ENCODE results near the gene RITA1.
"Not testable (repeated sequence)": the region's sequence is repeated elsewhere in the genome, so short reads cannot be mapped to it uniquely, and the experiment has no call there.

Gene RITA1, protein sequence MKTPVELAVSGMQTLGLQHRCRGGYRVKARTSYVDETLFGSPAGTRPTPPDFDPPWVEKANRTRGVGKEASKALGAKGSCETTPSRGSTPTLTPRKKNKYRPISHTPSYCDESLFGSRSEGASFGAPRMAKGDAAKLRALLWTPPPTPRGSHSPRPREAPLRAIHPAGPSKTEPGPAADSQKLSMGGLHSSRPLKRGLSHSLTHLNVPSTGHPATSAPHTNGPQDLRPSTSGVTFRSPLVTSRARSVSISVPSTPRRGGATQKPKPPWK

GRCh38 chr12:113185180-113186032 lies at the start of gene RITA1, which contains the start of gene DDX54:
Gene RITA1, plus strand, starts transcription at chr12:113185721. Its CDS starts 1,026 bp downstream, at chr12:113186747.
Gene DDX54, minus strand, starts transcription at chr12:113185478. Its CDS starts 27 bp downstream, at chr12:113185451.
- peak; percentile 80 to 82 for DNase-seq

DNA sequence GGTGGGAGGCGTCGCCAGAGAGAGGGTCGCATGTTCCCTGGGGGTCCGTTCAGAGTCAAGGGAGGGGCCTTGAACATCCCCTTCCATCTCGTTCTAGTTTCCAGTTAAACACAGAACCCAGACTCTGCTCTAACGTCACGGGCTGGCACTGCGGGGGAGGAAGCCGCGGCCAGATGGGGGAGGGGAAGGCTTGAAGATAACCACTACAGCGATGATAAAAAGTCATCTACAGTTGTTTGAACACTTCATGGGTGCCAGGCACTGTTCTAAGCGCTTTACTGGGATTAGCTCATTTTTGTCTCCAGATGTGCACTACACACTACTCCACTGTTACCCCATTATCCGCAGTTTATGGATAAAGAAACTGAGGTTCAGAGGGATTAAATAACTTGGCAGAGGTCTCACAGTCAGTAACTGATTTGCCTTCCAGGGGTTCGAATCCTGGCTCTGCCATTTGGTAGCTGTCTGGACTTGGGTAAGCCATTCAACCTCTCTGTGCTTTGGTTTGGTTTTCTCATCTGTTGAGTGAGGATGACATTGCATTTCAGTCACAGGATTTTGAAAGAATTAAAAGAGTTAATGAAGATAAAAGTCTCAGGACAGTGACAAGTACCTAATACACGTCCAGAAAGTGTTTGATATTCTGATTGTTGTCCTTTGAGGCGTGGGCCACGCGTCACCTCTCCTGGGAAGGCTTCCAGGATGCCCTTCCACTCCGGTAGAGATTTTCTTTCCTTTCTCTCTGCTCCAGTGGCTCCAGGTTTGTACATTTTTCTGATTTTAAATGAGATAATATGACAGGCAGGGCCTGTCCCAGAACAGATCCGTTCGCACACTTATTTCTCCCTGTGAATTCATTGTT lies 49.2 kb upstream of the RITA1 start:
- peak; percentile 59 to 60 for DNase-seq

GRCh38 chr12:113136990-113137511 lies 48.5 kb upstream of the RITA1 start:
- DNase-seq: no peak

DNA sequence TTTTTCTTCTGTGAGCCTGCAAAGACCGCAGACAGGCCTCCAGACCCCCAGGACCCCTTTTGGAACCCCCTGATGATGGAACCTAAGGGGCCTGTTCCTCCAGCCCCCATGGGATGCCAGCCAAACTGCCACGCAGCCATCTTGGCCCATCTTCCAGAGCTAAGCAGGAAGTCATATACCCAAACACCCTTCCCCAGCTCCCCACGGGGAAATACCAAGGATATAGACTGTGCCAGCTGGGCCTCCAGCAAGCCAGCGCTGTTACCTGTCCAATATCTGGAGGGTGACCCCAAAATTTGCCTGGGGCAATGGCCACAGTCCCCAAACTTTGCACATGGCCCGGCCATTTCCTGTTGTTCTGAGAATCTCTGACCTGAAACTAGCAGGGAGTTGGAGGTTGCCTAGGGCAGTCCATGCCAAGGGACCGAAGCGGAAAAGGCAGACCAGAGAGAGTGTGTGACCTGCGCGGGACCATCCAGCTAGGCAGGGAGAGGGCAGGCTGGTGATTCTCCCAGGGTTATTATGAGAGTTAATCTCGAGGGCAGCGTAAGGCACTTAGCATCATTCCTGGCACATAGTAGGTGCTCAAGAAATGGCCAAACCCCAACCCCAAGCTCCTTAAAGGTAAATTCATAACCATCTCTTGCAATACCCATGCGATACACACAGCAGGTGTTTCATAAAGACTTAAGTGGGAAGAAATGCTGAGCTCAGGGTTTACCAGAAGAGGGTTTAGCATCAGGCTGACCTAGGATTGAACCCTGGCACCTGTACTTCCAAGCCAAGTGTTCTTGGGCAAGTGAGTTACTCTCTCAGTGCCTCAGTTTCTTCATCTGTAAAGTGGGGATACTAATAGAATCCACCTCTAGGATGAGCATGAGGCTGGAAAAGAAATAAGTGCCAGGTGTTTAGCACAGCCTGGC lies 47.4 kb upstream of the RITA1 start:
- no peak for DNase-seq

- DNase-seq: no peak
These were observed 46.7 kb upstream of the RITA1 start for GRCh38 chr12:113138826-113139225.

DNA sequence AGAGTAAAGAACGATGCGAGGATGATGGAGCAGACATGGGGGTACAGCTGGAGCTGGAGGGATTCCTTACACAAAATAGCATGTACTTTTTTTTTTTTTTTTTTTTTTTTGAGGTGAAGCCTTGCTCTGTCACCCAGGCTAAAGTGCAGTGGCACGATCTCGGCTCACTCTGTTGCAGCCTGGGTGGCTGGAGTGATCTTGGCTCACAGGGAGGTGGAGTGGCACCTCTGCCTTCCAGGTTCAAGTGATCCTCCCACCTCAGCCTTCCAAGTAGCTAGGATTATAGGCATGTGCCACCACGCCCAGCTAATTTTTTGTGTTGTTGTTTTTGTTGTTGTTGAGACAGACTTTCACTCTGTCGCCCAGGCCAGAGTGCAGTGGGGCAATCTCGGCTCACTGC lies 44.8 kb upstream of the RITA1 start:
- DNase-seq: no peak

DNA sequence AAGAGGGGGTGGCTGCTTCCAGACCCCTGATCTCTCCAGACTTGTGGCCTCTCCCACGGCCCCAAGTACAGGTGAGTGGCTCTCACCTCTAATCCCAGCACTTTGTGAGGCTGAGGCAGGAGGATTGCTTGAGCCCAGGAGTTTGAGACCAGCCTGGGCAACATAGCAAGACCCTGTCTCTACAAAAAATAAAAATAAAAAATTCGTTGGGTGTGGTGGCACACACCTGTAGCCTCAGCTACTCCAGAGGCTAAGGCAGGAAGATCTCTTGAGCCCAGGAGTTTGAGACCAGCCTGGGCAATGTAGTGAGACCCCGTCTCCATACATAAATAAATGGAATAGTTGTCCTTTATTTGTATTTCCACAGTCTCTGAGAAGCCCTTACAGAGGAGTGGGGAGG lies 43.8 kb upstream of the RITA1 start:
- not testable (repeated sequence) for DNase-seq

- no peak for DNase-seq
These were observed 43.2 kb upstream of the RITA1 start for GRCh38 chr12:113142173-113142885.

DNA sequence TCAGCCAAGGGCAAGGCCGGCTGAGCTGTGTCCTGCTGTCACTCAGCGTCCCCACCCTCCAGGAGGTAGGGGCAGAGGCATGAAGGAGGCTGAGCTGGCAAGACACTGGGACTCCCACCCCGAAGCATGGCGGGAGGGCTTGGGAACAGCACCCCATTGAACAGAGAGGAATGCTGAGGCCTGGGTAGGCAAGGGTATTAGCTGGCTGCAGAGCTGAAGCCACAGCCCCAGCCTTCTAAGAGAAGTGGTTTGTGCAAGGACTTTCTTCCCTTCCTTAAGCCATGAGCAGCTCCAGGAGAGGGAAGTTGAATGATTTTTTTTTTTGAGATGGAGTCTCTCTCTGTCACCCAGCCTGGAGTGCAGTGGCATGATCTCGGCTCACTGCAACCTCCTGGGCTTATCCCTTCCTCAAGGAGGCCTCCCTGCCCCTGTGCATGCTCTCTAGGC lies 42.6 kb upstream of the RITA1 start:
- DNase-seq: no peak

DNA sequence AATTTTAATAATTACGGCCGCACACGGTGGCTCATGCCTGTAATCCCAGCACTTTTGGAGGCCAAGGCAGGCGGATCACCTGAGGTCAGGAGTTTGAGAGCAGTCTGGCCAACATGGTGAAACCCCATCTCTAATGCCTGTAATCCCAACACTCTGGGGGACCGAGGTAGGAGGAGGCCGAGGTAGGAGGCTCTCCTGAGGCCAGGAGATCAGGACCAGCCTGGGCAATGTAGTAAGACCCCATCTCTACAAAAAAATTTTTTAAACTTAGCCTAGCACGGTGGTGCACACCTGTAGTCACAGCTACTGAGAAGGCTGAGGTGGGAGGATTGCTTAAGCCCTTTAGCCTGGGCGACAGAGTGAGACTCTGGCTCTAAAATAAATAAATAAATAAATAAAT lies 41.6 kb upstream of the RITA1 start:
- no peak for DNase-seq

- no peak for DNase-seq
These were observed 40.7 kb upstream of the RITA1 start for GRCh38 chr12:113144806-113145205.

- no peak for DNase-seq
These were observed 39.6 kb upstream of the RITA1 start for GRCh38 chr12:113145720-113146551.

DNA sequence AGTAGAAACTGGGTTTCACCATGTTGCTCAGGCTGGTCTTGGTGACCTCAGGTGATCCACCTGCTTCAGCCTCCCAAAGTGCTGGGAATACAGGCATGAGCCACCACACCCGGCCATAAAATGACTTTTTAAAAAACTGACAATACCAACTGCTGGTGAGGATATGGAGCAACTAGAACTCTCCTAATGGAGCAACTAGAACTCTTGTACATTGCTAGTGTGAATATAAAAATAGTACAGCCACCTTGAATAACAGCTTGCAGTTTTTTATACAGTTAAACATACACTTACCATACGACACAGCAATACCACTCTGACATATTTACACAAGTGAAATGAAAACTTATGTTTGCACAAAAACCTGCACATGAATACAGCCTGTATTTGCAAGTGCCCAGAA lies 38.5 kb upstream of the RITA1 start:
- DNase-seq: no peak

DNA sequence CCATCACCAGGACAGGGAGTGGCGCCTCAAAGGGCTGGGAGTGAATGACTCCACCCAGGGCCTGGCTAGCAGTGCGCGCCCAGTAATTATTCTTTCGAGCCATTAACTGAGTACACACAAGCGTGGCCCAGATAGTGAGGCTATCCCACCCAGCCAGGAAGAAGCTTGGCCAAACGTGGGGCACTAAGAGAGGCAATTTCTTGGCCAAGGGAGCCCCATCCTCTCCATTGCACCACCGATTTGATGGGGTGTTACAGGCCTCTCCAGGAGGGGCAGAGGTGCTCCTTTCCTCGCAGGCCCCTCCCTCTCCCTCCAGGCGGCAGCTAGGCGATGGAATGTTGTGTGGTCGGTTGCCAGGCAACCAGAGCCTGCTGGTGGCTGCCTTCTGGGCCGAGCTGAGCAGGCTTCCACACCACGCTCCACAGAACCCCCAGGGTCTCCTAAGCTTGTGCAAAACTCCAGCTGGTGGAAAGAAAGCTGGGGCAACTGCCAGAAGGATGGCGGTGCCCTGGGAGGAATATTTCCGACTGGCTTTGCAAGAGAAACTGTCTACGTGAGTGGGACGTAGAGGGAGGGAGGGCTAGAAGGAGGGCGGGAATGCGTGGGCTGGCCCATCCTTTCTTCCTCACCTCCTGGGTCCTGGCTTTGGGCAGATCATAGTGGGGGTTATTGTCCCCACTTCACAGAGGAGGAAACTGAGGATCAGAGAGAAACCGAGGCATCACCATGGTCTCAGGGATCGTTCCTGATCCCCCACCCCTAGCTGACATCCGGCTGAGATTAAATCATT lies 36.0 kb upstream of the RITA1 start, which contains the start of gene CFAP73:
TSS of gene CFAP73 (plus strand) at position 364 of the 790 bp plus-strand sequence. CDS start at position 498, 134 bp downstream.
- no peak for DNase-seq

- no peak for DNase-seq
These were observed 33.9 kb upstream of the RITA1 start for GRCh38 chr12:113151655-113152054.

GRCh38 chr12:113152196-113152834 lies 33.2 kb upstream of the RITA1 start:
- DNase-seq: no peak

- DNase-seq: peak; percentile 60
These were observed 32.4 kb upstream of the RITA1 start for GRCh38 chr12:113152835-113153814.

Measured in activated CD4-positive, alpha-beta T cell treated with anti-CD3 and anti-CD28 coated beads for 4 hours (primary cell).